Endothelial cell of umbilical vein (primary cell): ENCODE results near the gene ZDHHC6.

Source experiments
- CTCF ChIP-seq, 2 donors: IDR thresholded peaks; 1 replicate in 1 of 2; 2 replicates in 1 of 2; pipeline ENCODE4 v1.5.1; 2011; ENCODE audit warnings: low read length in 2 of 2, mild to moderate bottlenecking in 2 of 2, moderate library complexity in 2 of 2, control low read depth in 1 of 2, inconsistent platforms in 1 of 2, low read depth in 1 of 2; ENCODE audit not compliant: insufficient read depth in 1 of 2; ENCODE audit errors: extremely low read depth in 1 of 2
- EZH2 ChIP-seq: IDR thresholded peaks from 2 replicates; pipeline ENCODE4 v1.6.1; 2012; ENCODE audit warnings: borderline replicate concordance, low read depth, mild to moderate bottlenecking, moderate library complexity, low read length, inconsistent platforms; ENCODE audit not compliant: severe bottlenecking
- JUN ChIP-seq: IDR thresholded peaks from 2 replicates; pipeline ENCODE4 v1.6.1; 2011; ENCODE audit warnings: borderline replicate concordance, low read depth; ENCODE audit not compliant: insufficient read length, insufficient read depth
- MYC ChIP-seq: IDR thresholded peaks from one replicate; pipeline ENCODE4 v1.6.1; 2011; ENCODE audit warnings: mild to moderate bottlenecking, low read depth, low read length
- POLR2A ChIP-seq: IDR thresholded peaks from 2 replicates; pipeline ENCODE4 v1.6.1; 2012; ENCODE audit warnings: low read depth, mild to moderate bottlenecking, control low read depth, low read length
- POLR2AphosphoS5 ChIP-seq: IDR thresholded peaks from 2 replicates; pipeline ENCODE4 v1.6.1; 2012; ENCODE audit warnings: low read depth, mild to moderate bottlenecking, control low read depth, low read length, moderate library complexity; ENCODE audit not compliant: insufficient read depth

GRCh38 chr10:112383325-112383724, 63.4 kb downstream of the ZDHHC6 start:
- TF ChIP-seq CTCF (IDR thresholded peaks at IDR 0.05; ENCODE audit: extremely low read depth in 1 of 2, insufficient read depth in 1 of 2, low read depth in 1 of 2, low read length in 2 of 2) (no peak), JUN (no peak), EZH2 (no peak), POLR2AphosphoS5 (peak; percentile 56), POLR2A (no peak), MYC (no peak)
